LNCaP clone FGC (cell line): ENCODE measurements around the gene ARHGAP21.

ENCODE experiments used
- DNase-seq: peaks from one replicate; pipeline ENCODE4 v3.0.0-alpha.2; 2011; ENCODE audit warnings: low read depth
- H3K4me3 ChIP-seq: 2 replicates; pipeline ENCODE4 v1.5.1; 2011; ENCODE audit warnings: mild to moderate bottlenecking, low read depth, low read length, control low read depth
- TF ChIP-seq, protein P1 (sequence below): IDR thresholded peaks from 2 replicates; pipeline ENCODE4 v1.5.1; 2012; ENCODE audit warnings: mild to moderate bottlenecking; ENCODE audit not compliant: control insufficient read depth, insufficient read depth; ENCODE audit errors: extremely low read depth

Gene ARHGAP21

DNA sequence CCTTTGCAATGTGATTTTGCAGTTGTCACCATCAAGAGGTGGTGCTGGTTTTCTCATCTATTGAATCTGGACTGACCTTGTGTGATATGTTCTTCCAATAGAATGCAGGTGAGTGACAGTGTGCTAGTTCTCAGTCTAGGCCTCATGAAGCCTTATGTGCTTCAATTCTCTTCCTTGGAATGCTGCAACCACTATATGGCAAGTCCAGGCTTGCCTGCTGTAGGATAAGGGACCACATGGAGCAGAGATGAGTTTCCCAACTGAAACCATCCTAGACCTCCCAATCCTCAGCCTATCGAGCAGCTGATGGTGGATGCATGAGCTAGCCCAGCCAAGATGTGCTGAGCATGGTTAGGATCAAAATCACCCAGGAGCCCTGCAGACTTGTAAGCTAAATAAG, 32.6 kb upstream of the ARHGAP21 start:
- TF ChIP-seq, protein P1, sequence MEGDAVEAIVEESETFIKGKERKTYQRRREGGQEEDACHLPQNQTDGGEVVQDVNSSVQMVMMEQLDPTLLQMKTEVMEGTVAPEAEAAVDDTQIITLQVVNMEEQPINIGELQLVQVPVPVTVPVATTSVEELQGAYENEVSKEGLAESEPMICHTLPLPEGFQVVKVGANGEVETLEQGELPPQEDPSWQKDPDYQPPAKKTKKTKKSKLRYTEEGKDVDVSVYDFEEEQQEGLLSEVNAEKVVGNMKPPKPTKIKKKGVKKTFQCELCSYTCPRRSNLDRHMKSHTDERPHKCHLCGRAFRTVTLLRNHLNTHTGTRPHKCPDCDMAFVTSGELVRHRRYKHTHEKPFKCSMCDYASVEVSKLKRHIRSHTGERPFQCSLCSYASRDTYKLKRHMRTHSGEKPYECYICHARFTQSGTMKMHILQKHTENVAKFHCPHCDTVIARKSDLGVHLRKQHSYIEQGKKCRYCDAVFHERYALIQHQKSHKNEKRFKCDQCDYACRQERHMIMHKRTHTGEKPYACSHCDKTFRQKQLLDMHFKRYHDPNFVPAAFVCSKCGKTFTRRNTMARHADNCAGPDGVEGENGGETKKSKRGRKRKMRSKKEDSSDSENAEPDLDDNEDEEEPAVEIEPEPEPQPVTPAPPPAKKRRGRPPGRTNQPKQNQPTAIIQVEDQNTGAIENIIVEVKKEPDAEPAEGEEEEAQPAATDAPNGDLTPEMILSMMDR: no peak
- no peak for DNase-seq
- H3K4me3 ChIP-seq: no peak overlapping the region

DNA sequence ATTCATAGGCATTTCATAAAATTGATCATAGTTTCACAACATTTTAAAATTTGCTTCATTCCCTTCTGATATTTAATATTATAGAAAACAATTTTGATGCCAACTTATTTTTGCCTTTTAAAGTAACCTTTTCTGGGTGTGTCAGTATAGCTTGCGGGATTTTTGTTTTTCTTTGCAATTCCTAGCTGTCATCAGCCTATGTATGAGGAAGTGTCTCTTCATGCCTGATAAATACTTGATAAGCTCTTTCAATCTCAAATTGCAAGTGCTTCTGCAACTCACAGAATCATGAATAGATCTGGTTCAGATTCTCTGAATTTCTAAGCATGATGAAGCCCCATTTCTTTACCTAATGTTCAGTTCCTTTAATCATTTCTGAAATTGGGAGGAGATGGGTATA, 28.0 kb upstream of the ARHGAP21 start:
- TF ChIP-seq, protein P1: no peak
- H3K4me3 ChIP-seq: no peak overlapping the region
- DNase-seq: no peak

DNA sequence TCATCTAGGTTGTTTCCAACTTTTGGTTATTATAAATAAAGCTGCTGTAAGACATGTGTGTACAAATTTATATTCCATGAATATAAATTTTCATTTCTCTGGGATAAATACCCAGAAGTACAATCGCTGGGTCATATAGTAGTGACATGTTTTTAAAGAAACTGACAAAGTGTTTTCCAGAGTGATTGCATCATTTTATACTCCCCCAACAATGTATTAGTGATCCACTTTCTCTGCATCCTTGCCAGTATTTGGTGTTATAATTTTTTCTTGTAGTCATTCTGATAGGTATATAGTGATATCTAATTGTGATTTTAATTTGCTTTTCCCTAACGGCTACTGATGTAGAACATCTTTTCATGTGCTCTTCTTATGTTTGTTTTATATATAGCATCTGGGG, 27.0 kb upstream of the ARHGAP21 start:
- no peak overlapping the region for H3K4me3 ChIP-seq
- DNase-seq: no peak
- TF ChIP-seq, protein P1: no peak

DNA sequence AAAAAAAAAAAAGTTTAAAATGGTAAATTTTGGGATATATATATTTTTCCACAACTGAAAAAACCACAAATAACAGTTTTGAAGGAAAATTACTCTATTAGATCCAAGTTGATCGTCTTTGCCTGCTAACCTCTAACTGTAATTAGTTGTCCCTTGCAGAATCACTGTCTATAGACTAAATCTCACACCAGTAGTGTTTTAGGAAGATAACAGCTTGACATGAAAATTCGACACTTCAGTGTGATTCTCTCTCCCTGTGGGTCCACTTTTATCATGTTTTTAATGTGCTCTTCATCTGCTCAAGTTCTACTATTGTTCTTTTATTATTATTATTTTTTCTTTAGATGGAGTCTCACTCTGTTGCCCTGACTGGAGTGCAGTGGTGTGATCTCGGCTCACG, 24.5 kb upstream of the ARHGAP21 start:
- no peak for DNase-seq
- no peak overlapping the region for H3K4me3 ChIP-seq
- TF ChIP-seq, protein P1: no peak

DNA sequence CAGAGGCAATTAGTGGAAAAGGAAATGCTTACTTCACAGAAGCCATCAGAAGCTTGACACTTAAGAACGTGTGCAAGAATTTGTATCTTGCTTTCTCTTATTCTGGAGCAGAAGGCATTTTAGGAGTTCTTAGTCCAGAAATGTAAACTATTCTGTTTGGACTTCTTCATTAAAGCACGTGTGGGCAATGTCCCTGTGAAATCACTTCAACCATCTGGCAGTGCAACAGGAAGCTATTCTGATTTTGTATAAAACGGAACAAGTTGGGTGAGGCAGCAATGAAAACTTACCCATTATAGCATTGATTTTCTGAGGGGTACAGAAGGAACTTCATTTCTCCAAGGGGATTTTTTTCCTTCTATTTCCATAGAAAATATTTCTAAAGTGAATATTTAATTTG, 21.3 kb upstream of the ARHGAP21 start:
- TF ChIP-seq, protein P1: no peak
- no peak for DNase-seq
- no peak overlapping the region for H3K4me3 ChIP-seq

DNA sequence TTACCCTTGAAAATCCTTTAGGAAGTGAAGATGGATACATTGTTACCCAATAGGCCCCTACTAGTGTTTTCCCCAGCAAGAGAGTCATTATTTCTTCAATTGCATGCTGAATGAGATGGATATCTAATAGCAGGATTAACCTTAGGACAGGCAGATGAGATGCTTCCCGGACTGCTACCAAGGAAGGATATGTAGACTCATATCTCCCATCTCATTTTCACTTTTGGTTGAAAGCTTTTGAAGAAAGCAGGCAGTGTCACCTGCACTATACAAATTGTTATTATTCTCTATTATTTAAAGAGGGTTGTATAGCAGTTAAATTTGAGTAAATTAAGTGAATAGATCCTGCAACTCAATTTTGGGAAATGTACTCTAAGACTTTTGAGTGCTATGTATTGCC, 17.0 kb upstream of the ARHGAP21 start:
- TF ChIP-seq, protein P1: no peak
- no peak overlapping the region for H3K4me3 ChIP-seq
- no peak for DNase-seq

DNA sequence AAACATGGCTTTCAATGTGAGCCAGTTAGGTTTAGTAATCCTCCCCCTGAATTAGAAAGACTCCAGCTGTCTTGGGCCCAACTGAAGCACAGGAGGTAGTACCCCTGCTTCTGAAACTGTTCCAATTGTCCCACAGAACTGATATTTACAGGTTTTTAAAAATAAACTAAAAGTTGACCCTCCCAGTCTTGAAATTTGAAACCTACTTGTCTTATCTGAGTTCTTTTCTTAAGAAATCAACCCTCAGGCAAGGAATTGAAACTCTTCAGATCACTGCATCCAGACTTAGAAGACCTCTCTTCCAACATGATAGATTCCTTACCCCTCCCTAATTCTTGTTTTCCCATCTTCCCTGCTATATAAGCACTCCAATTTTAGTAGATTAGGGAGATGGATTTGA, 13.3 kb upstream of the ARHGAP21 start:
- TF ChIP-seq, protein P1: no peak
- DNase-seq: no peak
- no peak overlapping the region for H3K4me3 ChIP-seq
